Lower leg skin (tissue), 3 donors: ENCODE results near the gene ZNF253.
"Not testable (repeated sequence)": the region's sequence is repeated elsewhere in the genome, so short reads cannot be mapped to it uniquely, and the experiment has no call there.

Source experiments
- CTCF ChIP-seq, 3 donors: fragments of 450-650 bp; IDR thresholded peaks; one replicate each; pipeline ENCODE4 v1.5.1; 2016; ENCODE audit warnings: antibody characterized with exemption in 3 of 3, mild to moderate bottlenecking in 3 of 3, moderate library complexity in 2 of 3
- POLR2A ChIP-seq, 2 donors: fragments of 450-650 bp; IDR thresholded peaks; one replicate each; pipeline ENCODE4 v1.6.1; 2016 to 2017; ENCODE audit warnings: antibody characterized with exemption in 2 of 2, mild to moderate bottlenecking in 1 of 2, moderate library complexity in 1 of 2

- TF ChIP-seq CTCF, POLR2A (IDR thresholded peaks at IDR 0.05): not testable (repeated sequence)
Observed at GRCh38 chr19:19892055-19892941, 26.6 kb downstream of the ZNF253 start.
